H1 (cell line): ENCODE measurements around the gene TNPO3.

Experiments used
- CEBPB ChIP-seq: IDR thresholded peaks from 2 replicates; pipeline ENCODE4 v1.6.1; 2012; ENCODE audit warnings: low read depth, low read length
- CTCF ChIP-seq, 3 experiments: IDR thresholded peaks; 1 replicate in 2 of 3; 2 replicates in 1 of 3; pipeline versions ENCODE4 v1.5.1 to v1.6.1; 2011; ENCODE audit warnings: low read length in 3 of 3, mild to moderate bottlenecking in 3 of 3, inconsistent platforms in 2 of 3, low read depth in 1 of 3, moderate library complexity in 1 of 3; ENCODE audit not compliant: insufficient read depth in 1 of 3; ENCODE audit errors: control extremely low read depth in 1 of 3
- EGR1 ChIP-seq: IDR thresholded peaks from 2 replicates; pipeline ENCODE4 v1.6.1; 2011; ENCODE audit warnings: low read depth, low read length, borderline replicate concordance
- FOSL1 ChIP-seq: IDR thresholded peaks from 2 replicates; pipeline ENCODE4 v1.6.1; 2011; ENCODE audit warnings: mild to moderate bottlenecking, low read depth, low read length, moderate library complexity; ENCODE audit not compliant: insufficient read depth
- JUND ChIP-seq: IDR thresholded peaks from 2 replicates; pipeline ENCODE4 v1.6.1; 2011; ENCODE audit warnings: mild to moderate bottlenecking, improper control_type of control experiment, low read length
- POLR2A ChIP-seq, 2 experiments: IDR thresholded peaks; 1 replicate in 1 of 2; 2 replicates in 1 of 2; pipeline ENCODE4 v1.6.1; 2011; ENCODE audit warnings: low read depth in 2 of 2, low read length in 2 of 2, mild to moderate bottlenecking in 2 of 2; ENCODE audit errors: control extremely low read depth in 1 of 2
- SAP30 ChIP-seq: fragments of 300-600 bp; sonication (generic); IDR thresholded peaks from 2 replicates; pipeline ENCODE4 v1.7.1; 2012; ENCODE audit warnings: low read length, moderate library complexity, mild to moderate bottlenecking, inconsistent platforms; ENCODE audit not compliant: insufficient read depth, insufficient replicate concordance
- YY1 ChIP-seq: IDR thresholded peaks from 2 replicates; pipeline ENCODE4 v1.6.1; 2011; ENCODE audit warnings: low read depth, mild to moderate bottlenecking, low read length

DNA sequence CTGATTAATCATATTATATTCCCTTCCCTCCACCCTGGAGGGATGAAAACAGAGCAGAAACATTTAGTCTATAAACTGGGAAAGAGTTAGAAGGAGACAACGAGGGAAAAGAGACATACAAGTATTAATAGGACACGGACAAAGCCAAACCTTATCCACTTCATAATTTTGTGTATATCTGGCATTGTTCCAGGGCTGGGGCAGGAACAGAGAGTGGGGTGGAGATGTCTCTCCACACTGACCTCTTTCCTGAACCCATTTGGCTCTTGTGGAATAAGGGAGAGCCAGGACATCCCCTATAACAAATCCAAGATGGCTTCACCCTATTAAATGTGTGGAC, 45.9 kb upstream of the TNPO3 start:
- TF ChIP-seq CTCF (IDR thresholded peaks at IDR 0.05; ENCODE audit: control extremely low read depth in 1 of 3, insufficient read depth in 1 of 3, low read depth in 1 of 3, low read length in 3 of 3) (no peak), SAP30 (no peak), JUND (no peak), YY1 (no peak), CEBPB (no peak), FOSL1 (no peak), EGR1 (no peak), POLR2A (IDR thresholded peaks at IDR 0.05; ENCODE audit: control extremely low read depth in 1 of 2, low read depth in 2 of 2, low read length in 2 of 2) (no peak)
